ENCODE results near the gene OR2L5.

Gene OR2L5

DNA sequence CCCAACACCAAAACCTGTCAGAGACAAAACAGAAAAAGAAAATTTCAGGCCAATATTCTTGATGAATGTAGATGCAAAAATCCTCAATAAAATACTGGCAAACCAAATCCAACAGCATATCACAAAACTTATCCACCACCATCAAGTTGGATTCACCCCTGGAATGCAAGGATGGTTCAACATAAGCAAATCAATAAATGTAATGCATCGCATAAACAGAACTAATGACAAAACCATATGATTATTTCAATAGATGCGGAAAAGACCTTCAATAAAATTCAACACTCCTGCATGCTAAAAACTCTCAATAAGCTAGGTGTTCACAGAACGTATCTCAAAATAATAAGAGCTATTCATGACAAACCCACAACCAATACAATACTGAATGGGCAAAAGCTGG, 3.8 kb upstream of the OR2L5 start:
- TF ChIP-seq, protein P1, sequence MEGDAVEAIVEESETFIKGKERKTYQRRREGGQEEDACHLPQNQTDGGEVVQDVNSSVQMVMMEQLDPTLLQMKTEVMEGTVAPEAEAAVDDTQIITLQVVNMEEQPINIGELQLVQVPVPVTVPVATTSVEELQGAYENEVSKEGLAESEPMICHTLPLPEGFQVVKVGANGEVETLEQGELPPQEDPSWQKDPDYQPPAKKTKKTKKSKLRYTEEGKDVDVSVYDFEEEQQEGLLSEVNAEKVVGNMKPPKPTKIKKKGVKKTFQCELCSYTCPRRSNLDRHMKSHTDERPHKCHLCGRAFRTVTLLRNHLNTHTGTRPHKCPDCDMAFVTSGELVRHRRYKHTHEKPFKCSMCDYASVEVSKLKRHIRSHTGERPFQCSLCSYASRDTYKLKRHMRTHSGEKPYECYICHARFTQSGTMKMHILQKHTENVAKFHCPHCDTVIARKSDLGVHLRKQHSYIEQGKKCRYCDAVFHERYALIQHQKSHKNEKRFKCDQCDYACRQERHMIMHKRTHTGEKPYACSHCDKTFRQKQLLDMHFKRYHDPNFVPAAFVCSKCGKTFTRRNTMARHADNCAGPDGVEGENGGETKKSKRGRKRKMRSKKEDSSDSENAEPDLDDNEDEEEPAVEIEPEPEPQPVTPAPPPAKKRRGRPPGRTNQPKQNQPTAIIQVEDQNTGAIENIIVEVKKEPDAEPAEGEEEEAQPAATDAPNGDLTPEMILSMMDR (IDR thresholded peaks at IDR 0.05): no peak

DNA sequence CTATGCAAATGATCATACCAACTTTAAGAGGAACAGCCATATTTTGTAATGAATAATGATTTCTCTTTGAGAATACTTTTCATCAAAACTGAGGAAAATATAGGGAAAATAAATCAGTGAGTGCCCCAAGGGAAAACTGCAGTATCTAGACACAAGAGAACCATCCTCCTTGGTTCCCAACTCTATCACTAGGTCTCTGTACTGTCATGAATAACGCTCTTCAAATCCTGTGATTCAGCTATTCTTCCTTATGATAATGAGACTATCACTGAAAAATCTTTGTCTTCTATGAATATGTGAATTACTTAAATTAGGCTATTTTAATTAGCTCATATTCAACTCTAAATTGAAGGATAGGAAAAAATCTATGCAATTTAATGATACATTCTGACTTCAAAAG, 2.3 kb downstream of the OR2L5 start:
- TF ChIP-seq, protein P1 (IDR thresholded peaks at IDR 0.05): no peak

DNA sequence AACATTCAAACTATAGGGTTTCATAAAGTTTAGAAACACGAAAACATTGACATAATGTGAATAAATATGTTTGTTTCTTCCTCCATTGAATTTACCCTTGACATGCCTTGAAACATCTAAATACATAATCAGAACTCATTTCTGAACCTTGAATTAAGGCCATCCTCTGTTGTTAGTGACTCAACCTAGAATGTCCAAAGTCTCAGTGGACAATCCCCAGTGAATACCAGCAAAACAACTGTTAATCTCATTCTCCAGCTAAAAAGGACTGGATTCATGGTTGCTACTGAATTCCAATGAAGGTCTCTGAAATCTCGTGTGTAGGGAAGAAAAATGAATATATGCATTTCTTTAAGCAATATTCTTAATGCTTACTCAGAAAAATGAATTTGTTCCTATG, 16.3 kb downstream of the OR2L5 start, which contains the start of gene OR2L2:
OR2L2 (plus strand) TSS at position 301 of the 400 bp plus-strand sequence. CDS start 8,198 bp downstream, outside the sequence.
- TF ChIP-seq, protein P1 (IDR thresholded peaks at IDR 0.05): no peak

GRCh38 chr1:248045209-248045608, 31.7 kb downstream of the OR2L5 start:
- TF ChIP-seq, protein P1 (IDR thresholded peaks at IDR 0.05): no peak

DNA sequence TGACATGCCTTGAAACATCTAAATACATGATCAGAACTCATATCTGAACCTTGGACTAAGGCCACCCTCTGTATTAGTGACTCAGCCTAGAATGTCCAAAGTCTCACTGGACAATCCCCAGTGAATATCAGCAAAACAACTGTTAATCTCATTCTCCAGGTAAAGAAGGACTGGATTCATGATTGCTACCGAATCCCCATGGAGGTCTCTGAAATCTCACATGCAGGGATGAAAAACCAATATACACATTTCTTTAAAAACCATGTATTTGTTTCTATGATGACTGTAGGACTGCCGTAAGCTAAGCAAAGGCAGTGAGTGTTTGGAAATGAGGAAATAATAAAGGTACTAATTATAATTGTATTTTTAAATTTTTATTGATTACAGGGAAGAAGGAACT, 33.1 kb downstream of the OR2L5 start, which contains the start of gene OR2L3:
OR2L3 (plus strand) TSS at position 301 of the 400 bp plus-strand sequence. CDS start 13,846 bp downstream, outside the sequence.
- TF ChIP-seq, protein P1 (IDR thresholded peaks at IDR 0.05): no peak

- TF ChIP-seq, protein P1 (IDR thresholded peaks at IDR 0.05): no peak
These were observed 33.5 kb downstream of the OR2L5 start for GRCh38 chr1:248047008-248047407.

GRCh38 chr1:248054671-248055070, 41.2 kb downstream of the OR2L5 start:
- TF ChIP-seq, protein P1 (IDR thresholded peaks at IDR 0.05): no peak

GRCh38 chr1:248055261-248055660, 41.8 kb downstream of the OR2L5 start:
- TF ChIP-seq, protein P1 (IDR thresholded peaks at IDR 0.05): no peak
